ENCODE measurements around the gene CD300LG.
"Not testable (repeated sequence)": the region's sequence is repeated elsewhere in the genome, so short reads cannot be mapped to it uniquely, and the experiment has no call there.

CD300LG gene

DNA sequence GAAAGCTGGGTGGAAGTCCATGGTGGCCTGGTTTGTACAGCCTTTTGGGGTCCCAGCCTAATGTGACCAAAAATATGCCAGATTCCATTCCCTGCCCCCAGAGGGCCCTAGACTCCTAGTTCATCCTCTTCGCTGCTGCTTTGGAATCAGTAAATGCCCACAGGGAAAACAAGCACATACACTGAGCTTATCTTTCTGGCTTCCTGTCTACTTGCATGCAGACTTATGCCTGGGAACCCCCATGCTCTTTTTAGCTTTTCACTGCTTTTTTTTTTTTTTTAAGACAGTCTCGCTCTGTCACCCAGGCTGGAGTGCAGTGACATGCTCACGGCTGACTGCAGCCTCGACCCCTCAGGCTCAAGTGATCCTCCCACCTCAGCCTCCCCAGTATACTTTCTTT is 6.2 kb upstream of the CD300LG start:
- Histone ChIP-seq H3K27me3 (replicated peaks; ENCODE audit: insufficient read depth, low read length) (peaks cover 54% of the 10 kb centered on the region), H4K20me1 (ENCODE audit: insufficient read depth, low read length) (no peaks in the 10 kb centered on the region), H3K9me2 (replicated peaks; ENCODE audit: insufficient read depth, low read length) (no peaks in the 10 kb centered on the region), H3K4me3 (ENCODE audit: low read length) (no peak overlapping the region), H3K79me2 (ENCODE audit: low read length) (no peaks in the 10 kb centered on the region), H3K27ac (ENCODE audit: low read length) (no peak overlapping the region), H3K4me1 (ENCODE audit: low read length) (no peaks in the 10 kb centered on the region), H3K9ac (ENCODE audit: low read length) (no peak overlapping the region), H3F3A (ENCODE audit: insufficient read depth, low read length) (no peaks in the 10 kb centered on the region), H2AFZ (ENCODE audit: low read length) (no peak overlapping the region), H3K9me3 (replicated peaks; ENCODE audit: insufficient read depth, low read length) (no peaks in the 10 kb centered on the region), H3K4me2 (ENCODE audit: low read depth, low read length) (no peak overlapping the region), H3K36me3 (replicated peaks; ENCODE audit: insufficient read depth, low read length) (no peaks in the 10 kb centered on the region)
- TF ChIP-seq EZH2phosphoT487 (IDR thresholded peaks at IDR 0.05; ENCODE audit: low read length) (no peak), EZH2 (optimal IDR thresholded peaks at IDR 0.05; ENCODE audit: low read depth, low read length) (no peak)
- TF ChIP-seq, protein P1, sequence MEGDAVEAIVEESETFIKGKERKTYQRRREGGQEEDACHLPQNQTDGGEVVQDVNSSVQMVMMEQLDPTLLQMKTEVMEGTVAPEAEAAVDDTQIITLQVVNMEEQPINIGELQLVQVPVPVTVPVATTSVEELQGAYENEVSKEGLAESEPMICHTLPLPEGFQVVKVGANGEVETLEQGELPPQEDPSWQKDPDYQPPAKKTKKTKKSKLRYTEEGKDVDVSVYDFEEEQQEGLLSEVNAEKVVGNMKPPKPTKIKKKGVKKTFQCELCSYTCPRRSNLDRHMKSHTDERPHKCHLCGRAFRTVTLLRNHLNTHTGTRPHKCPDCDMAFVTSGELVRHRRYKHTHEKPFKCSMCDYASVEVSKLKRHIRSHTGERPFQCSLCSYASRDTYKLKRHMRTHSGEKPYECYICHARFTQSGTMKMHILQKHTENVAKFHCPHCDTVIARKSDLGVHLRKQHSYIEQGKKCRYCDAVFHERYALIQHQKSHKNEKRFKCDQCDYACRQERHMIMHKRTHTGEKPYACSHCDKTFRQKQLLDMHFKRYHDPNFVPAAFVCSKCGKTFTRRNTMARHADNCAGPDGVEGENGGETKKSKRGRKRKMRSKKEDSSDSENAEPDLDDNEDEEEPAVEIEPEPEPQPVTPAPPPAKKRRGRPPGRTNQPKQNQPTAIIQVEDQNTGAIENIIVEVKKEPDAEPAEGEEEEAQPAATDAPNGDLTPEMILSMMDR (IDR thresholded peaks at IDR 0.05; ENCODE audit: low read length), result no peak
- no peak for DNase-seq

DNA sequence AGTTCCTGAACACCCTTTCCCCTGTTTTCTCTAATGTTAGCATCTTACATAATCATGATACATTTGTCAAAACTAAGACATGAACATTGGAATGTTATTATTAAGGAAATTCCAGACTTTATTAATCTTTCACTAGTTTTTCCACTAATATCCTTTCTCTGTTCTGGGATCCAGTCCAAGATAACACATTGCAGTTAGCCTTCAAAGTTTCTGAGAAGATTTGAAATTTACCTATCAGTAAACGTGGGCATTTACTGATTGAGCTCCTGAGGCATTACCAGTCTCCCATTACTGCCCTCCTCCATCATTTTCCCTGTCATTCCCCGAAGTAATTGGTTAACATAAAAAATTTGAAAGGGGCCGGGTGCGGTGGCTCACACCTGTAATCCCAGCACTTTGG is 5.7 kb upstream of the CD300LG start:
- H3F3A ChIP-seq (ENCODE audit: insufficient read depth, low read length), result no peaks in the 10 kb centered on the region
- TF ChIP-seq EZH2 (optimal IDR thresholded peaks at IDR 0.05; ENCODE audit: low read depth, low read length), result no peak
- TF ChIP-seq, protein P1 (IDR thresholded peaks at IDR 0.05; ENCODE audit: low read length), result no peak
- TF ChIP-seq EZH2phosphoT487 (IDR thresholded peaks at IDR 0.05; ENCODE audit: low read length), result no peak
- H3K9ac ChIP-seq (ENCODE audit: low read length), result no peak overlapping the region
- H3K79me2 ChIP-seq (ENCODE audit: low read length), result no peaks in the 10 kb centered on the region
- peaks cover 51% of the 10 kb centered on the region for H3K27me3 ChIP-seq (replicated peaks; ENCODE audit: insufficient read depth, low read length)
- no peak overlapping the region for H3K4me2 ChIP-seq (ENCODE audit: low read depth, low read length)
- DNase-seq, result no peak
- no peaks in the 10 kb centered on the region for H3K9me3 ChIP-seq (replicated peaks; ENCODE audit: insufficient read depth, low read length)
- H3K4me3 ChIP-seq (ENCODE audit: low read length), result no peak overlapping the region
- no peaks in the 10 kb centered on the region for H3K36me3 ChIP-seq (replicated peaks; ENCODE audit: insufficient read depth, low read length)
- no peaks in the 10 kb centered on the region for H3K4me1 ChIP-seq (ENCODE audit: low read length)
- no peaks in the 10 kb centered on the region for H3K9me2 ChIP-seq (replicated peaks; ENCODE audit: insufficient read depth, low read length)
- H3K27ac ChIP-seq (ENCODE audit: low read length), result no peak overlapping the region
- H2AFZ ChIP-seq (ENCODE audit: low read length), result no peak overlapping the region
- H4K20me1 ChIP-seq (ENCODE audit: insufficient read depth, low read length), result no peaks in the 10 kb centered on the region

DNA sequence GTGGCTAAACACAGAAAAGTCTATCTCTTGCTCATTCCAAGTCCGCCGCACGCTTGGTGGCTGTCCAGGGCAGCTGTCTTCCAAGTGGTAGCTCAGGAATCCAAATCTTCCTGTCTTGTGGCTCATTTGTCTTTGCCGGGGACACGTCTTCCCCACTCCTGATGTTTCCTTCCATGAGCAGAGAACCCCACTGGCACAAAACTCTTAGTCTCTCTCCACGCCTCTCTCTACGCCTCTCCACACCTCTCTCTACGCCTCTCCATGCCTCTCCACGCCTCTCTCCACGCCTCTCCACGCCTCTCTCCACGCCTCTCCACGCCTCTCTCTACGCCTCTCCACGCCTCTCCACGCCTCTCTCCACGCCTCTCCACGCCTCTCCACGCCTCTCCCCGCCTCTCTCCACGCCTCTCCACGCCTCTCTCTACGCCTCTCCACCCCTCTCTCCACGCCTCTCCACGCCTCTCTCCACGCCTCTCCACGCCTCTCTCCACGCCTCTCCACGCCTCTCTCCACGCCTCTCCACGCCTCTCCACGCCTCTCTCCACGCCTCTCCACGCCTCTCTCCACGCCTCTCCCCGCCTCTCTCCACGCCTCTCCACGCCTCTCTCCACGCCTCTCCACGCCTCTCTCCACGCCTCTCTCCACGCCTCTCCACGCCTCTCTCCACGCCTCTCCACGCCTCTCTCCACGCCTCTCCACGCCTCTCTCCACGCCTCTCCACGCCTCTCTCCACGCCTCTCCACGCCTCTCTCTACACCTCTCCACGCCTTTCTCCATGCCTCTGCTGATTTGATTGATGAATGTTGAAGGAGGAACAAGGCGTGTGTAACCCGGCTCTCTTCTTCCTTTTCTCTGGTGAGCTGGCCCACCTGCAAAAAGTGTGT is 4.6 kb upstream of the CD300LG start:
- not testable (repeated sequence) for H2AFZ ChIP-seq (ENCODE audit: low read length); H3K4me3 ChIP-seq (ENCODE audit: low read length); H3K36me3 ChIP-seq (replicated peaks; ENCODE audit: insufficient read depth, low read length); H3K9me3 ChIP-seq (replicated peaks; ENCODE audit: insufficient read depth, low read length); H3K27ac ChIP-seq (ENCODE audit: low read length); H4K20me1 ChIP-seq (ENCODE audit: insufficient read depth, low read length); H3K4me1 ChIP-seq (ENCODE audit: low read length); H3F3A ChIP-seq (ENCODE audit: insufficient read depth, low read length); DNase-seq; H3K4me2 ChIP-seq (ENCODE audit: low read depth, low read length); H3K79me2 ChIP-seq (ENCODE audit: low read length); H3K9ac ChIP-seq (ENCODE audit: low read length); H3K9me2 ChIP-seq (replicated peaks; ENCODE audit: insufficient read depth, low read length)
- H3K27me3 ChIP-seq (replicated peaks; ENCODE audit: insufficient read depth, low read length), result peaks cover 54% of the 10 kb centered on the region

DNA sequence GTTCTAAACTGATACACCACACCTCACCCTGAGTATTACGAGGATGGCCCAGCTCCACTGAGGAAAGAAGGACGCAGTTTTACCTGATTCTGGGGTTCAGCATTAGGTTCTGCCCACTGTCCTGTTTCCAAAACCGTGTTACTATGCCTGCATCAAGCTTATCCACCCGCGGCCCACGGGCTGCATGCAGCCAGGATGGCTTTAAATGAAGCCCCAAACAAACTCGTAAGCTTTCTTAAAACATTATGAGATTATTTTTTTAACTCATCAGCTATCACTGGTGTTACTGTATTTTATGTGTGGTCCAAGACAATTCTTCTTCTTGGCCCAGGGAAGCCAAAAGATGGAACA is 4.0 kb upstream of the CD300LG start:
- no peak overlapping the region for H2AFZ ChIP-seq (ENCODE audit: low read length)
- H4K20me1 ChIP-seq (ENCODE audit: insufficient read depth, low read length), result no peaks in the 10 kb centered on the region
- peaks cover 54% of the 10 kb centered on the region for H3K27me3 ChIP-seq (replicated peaks; ENCODE audit: insufficient read depth, low read length)
- no peaks in the 10 kb centered on the region for H3K36me3 ChIP-seq (replicated peaks; ENCODE audit: insufficient read depth, low read length)
- no peaks in the 10 kb centered on the region for H3K9me3 ChIP-seq (replicated peaks; ENCODE audit: insufficient read depth, low read length)
- no peaks in the 10 kb centered on the region for H3K79me2 ChIP-seq (ENCODE audit: low read length)
- H3K27ac ChIP-seq (ENCODE audit: low read length), result no peak overlapping the region
- no peak overlapping the region for H3K4me3 ChIP-seq (ENCODE audit: low read length)
- H3K4me2 ChIP-seq (ENCODE audit: low read depth, low read length), result no peak overlapping the region
- H3F3A ChIP-seq (ENCODE audit: insufficient read depth, low read length), result no peaks in the 10 kb centered on the region
- no peak for DNase-seq
- no peak overlapping the region for H3K9ac ChIP-seq (ENCODE audit: low read length)
- TF ChIP-seq, protein P1 (IDR thresholded peaks at IDR 0.05; ENCODE audit: low read length), result no peak
- TF ChIP-seq EZH2phosphoT487 (IDR thresholded peaks at IDR 0.05; ENCODE audit: low read length) (no peak), EZH2 (optimal IDR thresholded peaks at IDR 0.05; ENCODE audit: low read depth, low read length) (no peak)
- H3K9me2 ChIP-seq (replicated peaks; ENCODE audit: insufficient read depth, low read length), result no peaks in the 10 kb centered on the region
- H3K4me1 ChIP-seq (ENCODE audit: low read length), result no peaks in the 10 kb centered on the region

Measured in MM.1S (cell line).